IPS-18c (cell line): Measurements from ENCODE around the gene CERS1.
A peak's percentile ranks its signal among the peaks of the same experiment; 100 is the strongest.
"Not testable (repeated sequence)": the region's sequence is repeated elsewhere in the genome, so short reads cannot be mapped to it uniquely, and the experiment has no call there.

Source experiments
- H3K4me3 ChIP-seq: 2 replicates; pipeline ENCODE4 v1.7.0; 2013; ENCODE audit warnings: low read depth, mild to moderate bottlenecking, low read length, moderate library complexity; ENCODE audit not compliant: insufficient read depth
- H3K9me3 ChIP-seq: one replicate; pipeline ENCODE4 v1.6.1; 2013; ENCODE audit warnings: mild to moderate bottlenecking, low read length, moderate library complexity; ENCODE audit not compliant: control insufficient read depth, insufficient read depth

The CERS1 gene

GRCh38 chr19:18904334-18905057, 8.5 kb upstream of the CERS1 start:
- Histone ChIP-seq H3K4me3 (no peak overlapping the region), H3K9me3 (peaks cover 2% of the 10 kb centered on the region)

- H3K4me3 ChIP-seq: no peak overlapping the region
These were observed 7.4 kb upstream of the CERS1 start for GRCh38 chr19:18903156-18904037.

GRCh38 chr19:18902519-18902918, 6.6 kb upstream of the CERS1 start:
- not testable (repeated sequence) for H3K4me3 ChIP-seq, H3K9me3 ChIP-seq

More at GRCh38 chr19:18903156-18904037, 7.4 kb upstream of the CERS1 start:
- peaks cover 2% of the 10 kb centered on the region for H3K9me3 ChIP-seq

- peaks cover 2% of the 10 kb centered on the region for H3K9me3 ChIP-seq
- H3K4me3 ChIP-seq: no peak overlapping the region
These were observed 5.5 kb upstream of the CERS1 start for GRCh38 chr19:18901491-18901890.

- Histone ChIP-seq H3K9me3 (peaks cover 2% of the 10 kb centered on the region), H3K4me3 (no peak overlapping the region)
These were observed 4.9 kb upstream of the CERS1 start for GRCh38 chr19:18900700-18901481.

GRCh38 chr19:18899624-18900560, 3.9 kb upstream of the CERS1 start:
- no peak overlapping the region for H3K4me3 ChIP-seq
- peaks cover 2% of the 10 kb centered on the region for H3K9me3 ChIP-seq

GRCh38 chr19:18898607-18899408, 2.9 kb upstream of the CERS1 start:
- no peak overlapping the region for H3K4me3 ChIP-seq
- peaks cover 2% of the 10 kb centered on the region for H3K9me3 ChIP-seq

GRCh38 chr19:18898081-18898606, 2.2 kb upstream of the CERS1 start:
- Histone ChIP-seq H3K9me3 (peaks cover 2% of the 10 kb centered on the region), H3K4me3 (no peak overlapping the region)

GRCh38 chr19:18897094-18898029, 1.4 kb upstream of the CERS1 start:
- no peak overlapping the region for H3K4me3 ChIP-seq
- peaks cover 2% of the 10 kb centered on the region for H3K9me3 ChIP-seq

GRCh38 chr19:18896421-18896841, 473 bp upstream of the CERS1 start:
- Histone ChIP-seq H3K4me3 (peak overlapping the region; percentile 36), H3K9me3 (peaks cover under 1% of the 10 kb centered on the region)

GRCh38 chr19:18895038-18895823, 727 bp downstream of the CERS1 start:
- no peaks in the 10 kb centered on the region for H3K9me3 ChIP-seq
- H3K4me3 ChIP-seq: peak overlapping the region; percentile 84

GRCh38 chr19:18894254-18895037, 1.5 kb downstream of the CERS1 start:
- Histone ChIP-seq H3K4me3 (peak overlapping the region; percentile 84; the same call in 1 of the 2 replicates), H3K9me3 (no peaks in the 10 kb centered on the region)

GRCh38 chr19:18893587-18894253, 2.2 kb downstream of the CERS1 start:
- Histone ChIP-seq H3K9me3 (no peaks in the 10 kb centered on the region), H3K4me3 (no peak overlapping the region)
